NAMALWA (cell line): Measurements from ENCODE around the gene DEPDC5.

ENCODE experiments used
- DNase-seq: peaks from one replicate; pipeline ENCODE4 v3.0.0-alpha.2; 2015; ENCODE audit warnings: low spot score

The DEPDC5 gene

DNA sequence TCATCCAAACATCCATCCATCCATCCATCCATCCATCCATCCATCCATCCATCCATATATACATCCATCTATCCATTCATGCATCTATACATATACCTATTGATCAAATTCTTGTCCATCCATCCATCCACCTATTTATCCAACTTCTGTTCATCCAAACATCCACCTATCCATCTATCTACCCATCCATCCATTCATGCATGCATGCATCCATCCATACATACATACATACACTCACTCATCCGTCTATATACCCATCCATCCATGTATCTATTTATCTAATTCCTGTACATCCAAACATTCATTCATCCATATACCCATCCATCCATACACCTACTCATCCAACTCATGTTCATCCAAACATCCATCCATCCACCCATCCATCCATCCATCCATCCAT, 171.2 kb downstream of the DEPDC5 start:
- DNase-seq: no peak

- no peak for DNase-seq
These were observed 172.2 kb downstream of the DEPDC5 start for GRCh38 chr22:31926024-31926423.

DNA sequence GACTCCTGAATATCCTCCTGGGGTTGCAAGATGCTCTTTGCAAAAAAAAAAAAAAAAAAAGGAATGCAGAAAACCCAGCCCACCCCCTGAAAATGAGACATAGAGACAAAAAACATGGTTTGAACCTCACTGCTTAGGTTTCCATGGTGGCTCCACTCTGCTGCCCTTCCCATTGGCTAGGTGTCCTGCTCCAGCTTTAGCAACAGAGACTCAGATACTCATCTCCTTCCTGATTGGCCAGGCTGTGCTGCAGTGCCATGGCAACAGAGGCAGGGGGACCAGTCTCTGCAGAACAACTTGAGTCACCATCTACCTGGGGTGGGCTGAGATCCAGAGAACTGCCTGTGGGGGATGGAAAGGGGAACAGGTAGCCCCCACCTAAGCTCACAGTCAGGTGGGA, 173.2 kb downstream of the DEPDC5 start:
- no peak for DNase-seq

- DNase-seq: no peak
These were observed 173.7 kb downstream of the DEPDC5 start for GRCh38 chr22:31927562-31927961.

DNA sequence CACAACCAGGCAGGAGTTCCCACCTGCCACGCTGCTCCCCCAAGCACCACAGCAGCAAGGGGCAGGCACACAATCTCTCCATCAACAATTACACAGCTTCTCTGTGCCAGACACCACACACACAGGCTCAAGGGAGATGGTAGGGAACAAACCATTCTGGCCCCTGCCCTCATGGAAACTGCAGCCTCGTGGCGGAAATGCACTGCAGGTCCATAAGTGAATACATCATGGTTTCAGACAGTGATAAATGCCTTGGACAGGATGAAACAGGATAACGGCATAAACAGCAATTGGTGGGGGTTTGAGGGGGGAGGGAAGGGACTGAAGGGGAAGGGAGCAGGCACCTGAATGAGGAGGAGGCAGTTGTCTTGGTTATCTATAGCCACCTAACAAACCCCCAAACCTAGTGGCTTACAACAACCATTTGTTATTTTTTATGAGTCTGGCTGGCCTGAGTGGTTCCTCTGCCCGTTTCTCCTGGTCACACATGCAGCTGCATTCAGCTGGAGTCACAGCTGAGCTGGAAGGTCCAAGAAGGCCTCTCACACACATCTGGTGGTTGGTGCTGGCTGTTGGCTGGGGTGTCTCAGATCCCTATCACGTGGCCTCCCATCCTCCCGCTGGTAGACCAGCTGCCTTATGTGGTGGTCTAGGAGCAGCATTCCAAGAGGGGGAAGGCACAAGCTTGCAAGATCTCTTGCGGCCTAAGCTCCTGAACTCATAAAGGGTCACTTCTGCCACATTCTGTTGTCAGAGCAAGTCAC, 175.5 kb downstream of the DEPDC5 start:
- no peak for DNase-seq

DNA sequence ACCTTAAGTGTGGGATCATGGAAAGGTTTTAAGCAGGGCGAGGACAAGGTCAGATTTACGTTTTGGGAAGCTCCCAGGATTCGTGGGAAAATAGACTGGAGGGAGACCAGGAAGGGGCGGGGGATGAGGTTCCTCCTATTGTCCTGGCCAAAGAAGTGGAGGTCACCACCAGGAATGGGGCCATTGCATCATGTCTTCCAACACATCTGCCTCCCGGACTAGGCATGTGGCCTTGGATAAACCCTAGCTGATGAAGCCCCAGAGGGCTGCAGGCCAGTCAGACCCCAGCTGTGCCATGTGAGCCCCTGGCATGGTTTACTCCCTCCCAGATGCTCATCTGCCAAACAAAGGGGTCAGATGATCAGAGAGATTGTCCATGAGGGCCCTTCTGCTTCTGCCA, 179.0 kb downstream of the DEPDC5 start:
- no peak for DNase-seq

DNA sequence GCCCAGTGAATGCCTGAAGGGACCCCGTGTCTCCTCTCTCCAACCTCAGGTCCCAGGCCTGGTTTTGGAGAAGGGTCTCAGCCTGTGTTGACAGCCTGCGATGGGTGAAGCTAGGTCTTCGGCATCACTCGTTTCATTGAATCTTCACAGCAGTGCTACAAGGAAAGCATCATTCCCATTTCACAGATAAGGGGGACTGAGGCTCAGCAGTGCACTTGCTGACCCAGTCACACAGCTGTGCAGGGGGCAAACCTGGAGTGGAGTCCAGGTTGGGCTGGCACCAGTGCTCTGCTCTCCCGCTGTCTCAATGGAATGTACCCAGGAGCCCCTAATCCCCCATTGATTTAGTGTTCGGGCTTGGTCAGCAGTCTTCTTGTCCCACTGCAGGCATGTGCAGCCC, 179.6 kb downstream of the DEPDC5 start:
- DNase-seq: no peak

DNA sequence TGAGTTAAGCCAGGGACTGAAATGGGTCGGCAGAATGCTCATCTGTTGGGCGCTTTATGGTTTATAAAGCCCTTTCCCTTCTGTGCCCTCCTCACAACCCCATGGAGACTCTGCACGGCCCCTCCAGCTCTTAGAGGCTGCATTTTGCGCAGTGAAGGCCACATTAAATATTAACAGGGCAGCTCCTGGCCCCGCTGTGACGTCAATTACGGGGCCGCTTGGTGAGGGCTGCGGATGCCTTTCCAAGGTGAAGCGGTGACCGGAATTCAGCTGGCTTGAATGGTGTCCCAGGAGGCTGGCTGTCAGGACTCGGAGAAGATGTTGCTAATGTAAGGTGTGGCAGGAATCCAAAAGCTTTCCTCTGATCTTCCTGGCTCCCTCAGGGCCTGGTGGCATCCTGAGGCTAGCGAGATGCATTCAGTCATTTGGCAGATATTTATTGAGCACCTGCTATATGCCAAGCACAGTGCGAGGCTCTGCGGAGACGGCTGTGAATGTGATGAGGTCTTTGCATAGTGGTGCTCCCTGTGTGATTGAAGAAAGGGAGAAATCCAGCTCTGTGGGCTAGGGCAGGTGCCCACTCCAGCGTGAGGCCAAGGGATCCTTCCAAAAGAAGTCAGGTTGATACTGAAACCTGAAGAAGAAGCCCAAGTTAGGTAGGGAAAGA, 180.1 kb downstream of the DEPDC5 start:
- no peak for DNase-seq

GRCh38 chr22:31935961-31936635, 182.3 kb downstream of the DEPDC5 start:
- no peak for DNase-seq

DNA sequence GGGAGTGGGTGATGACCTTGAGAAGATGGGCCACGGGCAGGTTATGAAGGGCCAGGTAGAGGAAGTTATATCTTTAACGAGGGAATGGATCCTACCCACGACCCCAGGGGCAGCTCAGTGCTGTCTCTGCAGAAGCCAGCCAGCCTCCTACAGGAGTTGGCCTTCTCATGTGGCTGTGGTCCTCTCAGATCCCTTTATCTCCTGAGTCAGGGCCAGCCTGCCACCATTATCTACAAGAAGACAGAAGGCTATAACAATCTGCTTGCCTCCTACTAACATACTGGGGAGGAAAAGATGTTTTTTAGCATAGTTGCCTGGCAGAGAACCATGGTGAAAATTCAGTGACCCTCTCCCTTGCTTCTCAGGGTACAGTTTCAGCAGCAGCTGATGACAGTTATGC, 183.5 kb downstream of the DEPDC5 start:
- DNase-seq: no peak

DNA sequence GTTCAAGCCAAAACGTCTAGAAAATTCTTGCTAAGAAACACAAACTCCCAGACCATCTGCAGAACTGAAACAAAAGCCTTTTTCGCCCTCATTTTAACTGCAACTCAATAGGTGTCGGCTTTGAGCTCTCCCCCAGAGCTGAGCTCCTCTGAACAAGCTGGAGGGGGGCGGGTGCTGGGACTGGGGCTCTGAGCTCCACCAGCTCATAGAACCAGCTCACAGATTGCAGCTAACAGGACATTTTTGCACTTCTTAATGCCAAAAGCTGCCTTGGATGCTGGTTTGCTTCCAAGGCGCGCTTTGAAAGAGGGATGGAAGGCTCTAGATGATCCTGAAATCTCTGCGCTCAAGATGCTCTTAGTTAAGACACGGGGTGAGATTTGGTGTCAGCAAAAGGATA, 184.5 kb downstream of the DEPDC5 start:
- no peak for DNase-seq

DNA sequence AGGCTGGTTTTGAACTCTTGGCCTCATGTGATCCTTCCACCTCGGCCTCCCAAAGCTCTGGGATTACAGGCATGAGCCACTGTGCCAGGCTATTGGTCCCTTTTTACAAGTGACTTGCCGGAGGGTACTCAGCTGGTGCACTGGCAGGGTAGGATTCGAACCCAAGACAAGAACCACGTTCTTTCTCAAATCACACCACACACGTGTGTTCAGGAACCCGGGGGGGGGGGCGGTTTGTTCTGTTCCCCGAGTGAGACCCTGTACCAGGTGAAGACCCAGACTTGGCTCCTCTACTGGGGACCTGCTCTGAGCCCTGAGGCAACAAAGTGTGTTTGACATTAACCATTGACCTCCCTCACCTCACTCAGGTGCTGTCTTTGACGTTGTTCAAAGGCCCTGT, 186.7 kb downstream of the DEPDC5 start:
- no peak for DNase-seq

GRCh38 chr22:31942091-31942490, 188.3 kb downstream of the DEPDC5 start:
- DNase-seq: no peak

GRCh38 chr22:31943206-31943977, 189.6 kb downstream of the DEPDC5 start:
- DNase-seq: no peak

GRCh38 chr22:31943978-31944699, 190.3 kb downstream of the DEPDC5 start, which contains the start of gene YWHAH:
Gene YWHAH, plus strand, starts transcription at chr22:31944535. Its CDS starts 199 bp downstream, at chr22:31944734.
- peak; percentile 93 for DNase-seq

GRCh38 chr22:31944700-31945442, 191.1 kb downstream of the DEPDC5 start:
- DNase-seq: peak; percentile 53

- peak; percentile 53 for DNase-seq
These were observed 191.6 kb downstream of the DEPDC5 start for GRCh38 chr22:31945443-31945855.

DNA sequence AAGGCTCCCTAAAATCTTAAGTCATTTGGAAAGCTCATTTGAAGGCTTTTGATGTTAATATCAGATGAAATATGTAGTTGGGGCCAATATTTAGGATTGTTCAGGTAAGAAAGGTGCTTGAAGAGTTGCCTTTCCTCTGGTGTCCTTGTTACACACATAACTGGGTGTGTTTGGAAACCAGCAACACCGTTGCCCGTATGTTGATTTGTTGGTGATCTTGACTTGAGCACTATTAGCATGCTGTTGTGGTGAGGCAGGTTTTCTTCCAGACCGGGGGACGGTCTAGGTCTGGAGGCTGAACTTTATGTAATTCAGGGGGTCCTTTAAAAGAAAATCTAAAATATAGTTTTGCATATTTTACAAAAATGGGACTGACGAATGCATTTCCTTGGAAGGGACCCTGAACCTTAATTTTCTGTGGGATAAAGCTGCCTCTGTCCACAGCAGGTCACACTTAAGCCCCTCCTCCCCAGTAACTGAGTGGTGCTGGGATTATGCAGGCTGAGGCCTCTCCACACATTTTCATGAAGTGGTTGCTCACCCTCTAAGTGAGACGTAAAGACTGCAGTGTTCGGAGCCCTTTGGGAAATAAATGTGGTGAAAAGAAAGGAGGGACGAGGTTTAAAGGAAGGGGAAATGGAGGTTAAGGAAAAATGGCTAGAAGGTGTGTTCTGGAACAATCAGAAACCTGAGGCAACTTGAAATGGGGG, 192.3 kb downstream of the DEPDC5 start:
- DNase-seq: peak; percentile 33

DNA sequence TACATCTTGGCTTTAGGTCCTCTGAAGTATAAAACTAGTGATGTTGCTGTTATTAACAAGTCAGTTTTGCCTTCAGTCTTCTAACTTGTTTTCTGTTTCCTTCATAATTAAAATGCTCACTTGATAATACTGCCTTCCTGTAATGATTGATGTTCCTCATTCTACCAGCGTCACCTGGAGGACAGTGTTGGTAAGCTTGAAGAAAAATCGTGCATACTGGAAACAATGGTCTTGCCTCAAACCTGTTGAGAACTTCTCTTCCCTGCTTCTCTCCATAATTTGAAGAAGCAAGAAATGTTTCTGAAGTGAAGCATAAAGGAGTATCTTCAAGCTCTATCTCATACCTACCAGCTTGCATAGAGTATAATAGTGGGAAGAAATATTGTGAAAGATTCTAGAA, 193.5 kb downstream of the DEPDC5 start:
- DNase-seq: peak; percentile 82

DNA sequence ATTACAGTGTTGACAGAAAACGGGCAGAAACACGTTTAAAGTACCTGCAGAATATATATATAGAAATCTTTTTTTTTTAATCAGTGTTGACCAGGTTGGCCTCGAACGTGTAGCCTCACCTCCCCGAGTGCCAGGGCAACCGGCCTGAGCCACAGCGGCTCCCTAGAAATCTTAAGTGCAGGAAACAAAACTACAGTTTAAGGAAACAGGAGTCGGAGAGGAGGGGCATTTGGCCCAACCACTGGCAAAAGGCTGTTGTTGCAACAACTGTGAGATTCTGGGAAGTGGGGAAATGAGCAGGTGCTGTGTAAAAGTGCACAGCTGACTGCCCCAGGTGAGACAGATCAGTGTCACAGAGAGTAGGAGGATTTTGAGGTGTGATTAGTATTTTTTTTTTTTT, 194.2 kb downstream of the DEPDC5 start:
- DNase-seq: no peak
